GM19240 (cell line): ENCODE measurements around the gene ADPRS.
A peak's percentile ranks its signal among the peaks of the same experiment; 100 is the strongest.

ENCODE experiments used
- DNase-seq: peaks from one replicate; pipeline ENCODE4 v3.0.0; 2011; ENCODE audit warnings: low spot score; ENCODE audit not compliant: insufficient read length

The ADPRS gene

GRCh38 chr1:36088577-36089392 lies at the start of gene ADPRS:
Gene ADPRS, plus strand, starts transcription at chr1:36088892. Its CDS starts 13 bp downstream, at chr1:36088905.
- DNase-seq, result peak; percentile 85

GRCh38 chr1:36040238-36040637 lies 48.5 kb upstream of the ADPRS start:
- no peak for DNase-seq

- DNase-seq, result no peak
Measured at GRCh38 chr1:36051821-36052220, 36.9 kb upstream of the ADPRS start.

GRCh38 chr1:36053978-36054377 lies 34.7 kb upstream of the ADPRS start:
- DNase-seq, result no peak

GRCh38 chr1:36055706-36056105 lies 33.0 kb upstream of the ADPRS start:
- DNase-seq, result no peak

- DNase-seq, result no peak
Measured at GRCh38 chr1:36062315-36062714, 26.4 kb upstream of the ADPRS start.

GRCh38 chr1:36067871-36068270 lies 20.8 kb upstream of the ADPRS start:
- no peak for DNase-seq

GRCh38 chr1:36068866-36069265 lies 19.8 kb upstream of the ADPRS start:
- DNase-seq, result no peak

GRCh38 chr1:36070349-36070748 lies 18.3 kb upstream of the ADPRS start:
- DNase-seq, result no peak

- DNase-seq, result no peak
Measured at GRCh38 chr1:36076979-36077573, 11.6 kb upstream of the ADPRS start.

- no peak for DNase-seq
Measured at GRCh38 chr1:36080236-36080635, 8.5 kb upstream of the ADPRS start.

GRCh38 chr1:36080801-36081200 lies 7.9 kb upstream of the ADPRS start:
- DNase-seq, result no peak

- DNase-seq, result no peak
Measured at GRCh38 chr1:36081926-36082485, 6.7 kb upstream of the ADPRS start.

GRCh38 chr1:36083219-36083618 lies 5.5 kb upstream of the ADPRS start:
- no peak for DNase-seq

GRCh38 chr1:36083635-36084496 lies 4.8 kb upstream of the ADPRS start, which contains the start of gene TEKT2:
Gene TEKT2, plus strand, starts transcription at chr1:36084094. Its CDS starts 828 bp downstream, at chr1:36084922.
- DNase-seq, result no peak

GRCh38 chr1:36084497-36085115 lies 4.1 kb upstream of the ADPRS start:
- no peak for DNase-seq

GRCh38 chr1:36085126-36085525 lies 3.6 kb upstream of the ADPRS start:
- DNase-seq, result no peak

GRCh38 chr1:36085686-36086526 lies 2.8 kb upstream of the ADPRS start:
- DNase-seq, result no peak

GRCh38 chr1:36086529-36087232 lies 2.0 kb upstream of the ADPRS start:
- no peak for DNase-seq
